ENCODE measurements around the gene NEXMIF.
"Not testable (repeated sequence)": the region's sequence is repeated elsewhere in the genome, so short reads cannot be mapped to it uniquely, and the experiment has no call there.

The NEXMIF gene

DNA sequence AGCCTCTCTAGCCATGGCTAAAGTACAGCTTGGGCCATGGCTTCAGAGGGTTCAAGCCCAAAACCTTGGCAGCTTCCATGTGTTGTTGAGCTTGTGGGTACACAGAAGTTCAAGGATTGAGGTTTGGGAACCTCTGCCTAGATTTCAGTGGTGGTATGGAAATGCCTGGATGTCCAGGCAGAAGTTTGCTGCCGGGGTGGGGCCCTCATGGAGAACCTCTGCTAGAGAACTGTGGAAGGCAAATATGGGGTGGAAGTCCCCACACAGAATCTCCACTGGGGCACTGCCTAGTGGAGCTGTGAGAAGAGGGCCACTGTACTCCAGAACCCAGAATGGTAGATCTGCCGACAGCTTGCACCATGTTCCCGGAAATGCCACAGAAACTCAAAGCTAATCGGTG lies 59.5 kb downstream of the NEXMIF start:
- Histone ChIP-seq H3K4me1 (no peaks in the 10 kb centered on the region), H3K9ac (no peak overlapping the region), H3K9me3 (ENCODE audit: control insufficient read depth, low read length) (no peaks in the 10 kb centered on the region), H3K27ac (no peak overlapping the region), H3K27me3 (ENCODE audit: control insufficient read depth, insufficient read depth, low read length) (no peaks in the 10 kb centered on the region), H3K79me2 (no peaks in the 10 kb centered on the region), H2AFZ (no peak overlapping the region), H3K4me2 (ENCODE audit: low read length) (no peak overlapping the region), H3K4me3 (ENCODE audit: low read depth, low read length) (no peak overlapping the region), H3K36me3 (ENCODE audit: control insufficient read depth, insufficient read depth, low read length) (no peaks in the 10 kb centered on the region)
- TF ChIP-seq, protein P1, sequence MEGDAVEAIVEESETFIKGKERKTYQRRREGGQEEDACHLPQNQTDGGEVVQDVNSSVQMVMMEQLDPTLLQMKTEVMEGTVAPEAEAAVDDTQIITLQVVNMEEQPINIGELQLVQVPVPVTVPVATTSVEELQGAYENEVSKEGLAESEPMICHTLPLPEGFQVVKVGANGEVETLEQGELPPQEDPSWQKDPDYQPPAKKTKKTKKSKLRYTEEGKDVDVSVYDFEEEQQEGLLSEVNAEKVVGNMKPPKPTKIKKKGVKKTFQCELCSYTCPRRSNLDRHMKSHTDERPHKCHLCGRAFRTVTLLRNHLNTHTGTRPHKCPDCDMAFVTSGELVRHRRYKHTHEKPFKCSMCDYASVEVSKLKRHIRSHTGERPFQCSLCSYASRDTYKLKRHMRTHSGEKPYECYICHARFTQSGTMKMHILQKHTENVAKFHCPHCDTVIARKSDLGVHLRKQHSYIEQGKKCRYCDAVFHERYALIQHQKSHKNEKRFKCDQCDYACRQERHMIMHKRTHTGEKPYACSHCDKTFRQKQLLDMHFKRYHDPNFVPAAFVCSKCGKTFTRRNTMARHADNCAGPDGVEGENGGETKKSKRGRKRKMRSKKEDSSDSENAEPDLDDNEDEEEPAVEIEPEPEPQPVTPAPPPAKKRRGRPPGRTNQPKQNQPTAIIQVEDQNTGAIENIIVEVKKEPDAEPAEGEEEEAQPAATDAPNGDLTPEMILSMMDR (IDR thresholded peaks at IDR 0.05) = no peak

DNA sequence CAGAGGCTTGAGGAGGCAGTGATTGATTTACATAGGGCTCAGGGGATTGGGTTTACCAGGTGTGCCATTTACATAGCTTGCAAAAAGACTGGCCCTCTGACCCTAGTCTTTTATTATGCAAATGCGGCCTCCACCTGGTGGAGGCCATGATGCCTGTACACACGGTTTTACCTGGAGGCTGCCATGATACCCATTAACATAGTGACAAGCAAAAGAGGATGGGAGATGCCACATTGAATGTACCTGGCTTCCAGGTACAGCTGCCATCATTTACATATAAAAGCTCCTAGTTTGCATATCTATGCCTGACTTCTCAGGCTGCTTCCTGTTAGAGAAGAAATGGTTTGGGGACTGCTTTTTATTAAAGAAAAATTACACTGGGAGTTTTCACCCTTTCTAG lies 72.0 kb downstream of the NEXMIF start:
- Histone ChIP-seq H3K4me2 (ENCODE audit: low read length) (no peak overlapping the region), H3K27ac (no peak overlapping the region), H3K79me2 (no peaks in the 10 kb centered on the region), H2AFZ (no peak overlapping the region), H3K27me3 (ENCODE audit: control insufficient read depth, insufficient read depth, low read length) (no peaks in the 10 kb centered on the region), H3K4me1 (no peaks in the 10 kb centered on the region), H3K4me3 (ENCODE audit: low read depth, low read length) (no peak overlapping the region), H3K9ac (no peak overlapping the region), H3K36me3 (ENCODE audit: control insufficient read depth, insufficient read depth, low read length) (no peaks in the 10 kb centered on the region), H3K9me3 (ENCODE audit: control insufficient read depth, low read length) (no peaks in the 10 kb centered on the region)
- TF ChIP-seq, protein P1 (IDR thresholded peaks at IDR 0.05) = no peak

DNA sequence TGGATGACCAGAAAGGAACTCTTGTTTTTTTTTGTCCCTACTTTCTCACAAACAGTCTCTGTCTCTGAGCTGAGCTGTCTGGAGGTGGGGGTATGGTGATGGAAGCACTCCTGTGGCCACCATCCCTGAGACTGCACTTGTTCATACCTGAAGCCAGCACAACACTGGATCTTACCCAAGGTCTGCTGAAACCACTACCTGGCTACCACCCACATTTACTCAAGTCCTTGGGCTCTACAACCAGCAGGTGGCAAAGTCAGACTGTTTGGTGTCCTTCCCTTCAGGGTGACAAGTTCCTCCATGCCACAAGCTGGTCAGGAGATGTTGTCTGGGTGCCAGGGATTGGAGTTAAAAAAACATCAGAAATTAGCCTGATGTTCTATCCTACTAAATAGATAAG lies 89.7 kb downstream of the NEXMIF start:
- H3K9ac ChIP-seq = no peak overlapping the region
- H3K27ac ChIP-seq = no peak overlapping the region
- no peaks in the 10 kb centered on the region for H3K27me3 ChIP-seq (ENCODE audit: control insufficient read depth, insufficient read depth, low read length)
- H3K4me1 ChIP-seq = no peaks in the 10 kb centered on the region
- H3K4me3 ChIP-seq (ENCODE audit: low read depth, low read length) = no peak overlapping the region
- H2AFZ ChIP-seq = no peak overlapping the region
- H3K79me2 ChIP-seq = no peaks in the 10 kb centered on the region
- no peak overlapping the region for H3K4me2 ChIP-seq (ENCODE audit: low read length)
- TF ChIP-seq, protein P1 (IDR thresholded peaks at IDR 0.05) = no peak
- no peaks in the 10 kb centered on the region for H3K36me3 ChIP-seq (ENCODE audit: control insufficient read depth, insufficient read depth, low read length)
- no peaks in the 10 kb centered on the region for H3K9me3 ChIP-seq (ENCODE audit: control insufficient read depth, low read length)

DNA sequence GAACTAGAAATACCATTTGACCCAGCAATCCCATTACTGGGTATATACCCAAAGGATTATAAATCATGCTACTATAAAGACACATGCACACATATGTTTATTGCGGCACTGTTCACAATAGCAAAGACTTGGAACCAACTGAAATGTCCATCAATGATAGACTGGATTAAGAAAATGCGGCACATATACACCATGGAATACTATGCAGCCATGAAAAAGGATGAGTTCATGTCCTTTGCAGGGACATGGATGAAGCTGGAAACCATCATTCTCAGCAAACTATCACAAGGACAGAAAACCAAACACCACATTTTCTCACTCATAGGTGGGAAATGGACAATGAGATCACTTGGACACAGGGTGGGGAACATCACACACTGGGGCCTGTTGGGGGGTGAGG lies 105.5 kb downstream of the NEXMIF start:
- H2AFZ ChIP-seq; H3K27me3 ChIP-seq (ENCODE audit: control insufficient read depth, insufficient read depth, low read length); H3K4me2 ChIP-seq (ENCODE audit: low read length); H3K36me3 ChIP-seq (ENCODE audit: control insufficient read depth, insufficient read depth, low read length); H3K9ac ChIP-seq; H3K27ac ChIP-seq; H3K9me3 ChIP-seq (ENCODE audit: control insufficient read depth, low read length); H3K4me3 ChIP-seq (ENCODE audit: low read depth, low read length); H3K4me1 ChIP-seq; H3K79me2 ChIP-seq: not testable (repeated sequence)

DNA sequence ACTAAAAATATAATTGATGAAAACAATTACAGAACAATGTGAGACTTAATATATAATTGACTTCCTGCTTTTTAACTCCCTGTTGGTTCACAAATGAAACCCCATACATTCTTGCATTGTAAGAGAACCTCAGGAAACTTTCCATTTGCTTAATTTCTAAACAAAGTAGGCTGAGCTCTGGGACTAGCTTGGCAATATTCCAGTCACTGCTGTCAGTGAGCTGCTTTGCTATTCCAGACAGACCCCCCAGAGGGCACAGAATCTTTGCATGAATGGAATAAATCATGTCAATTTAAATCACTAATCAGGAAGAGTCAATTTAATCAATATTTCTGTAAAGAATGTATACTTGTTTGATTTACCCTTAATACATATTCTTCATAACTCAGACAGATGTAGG lies 110.6 kb downstream of the NEXMIF start:
- no peaks in the 10 kb centered on the region for H3K9me3 ChIP-seq (ENCODE audit: control insufficient read depth, low read length)
- H3K9ac ChIP-seq = no peak overlapping the region
- TF ChIP-seq, protein P1 (IDR thresholded peaks at IDR 0.05) = no peak
- H3K27ac ChIP-seq = no peak overlapping the region
- H3K4me3 ChIP-seq (ENCODE audit: low read depth, low read length) = no peak overlapping the region
- no peak overlapping the region for H3K4me2 ChIP-seq (ENCODE audit: low read length)
- no peaks in the 10 kb centered on the region for H3K4me1 ChIP-seq
- no peak overlapping the region for H2AFZ ChIP-seq
- H3K36me3 ChIP-seq (ENCODE audit: control insufficient read depth, insufficient read depth, low read length) = no peaks in the 10 kb centered on the region
- no peaks in the 10 kb centered on the region for H3K79me2 ChIP-seq
- H3K27me3 ChIP-seq (ENCODE audit: control insufficient read depth, insufficient read depth, low read length) = no peaks in the 10 kb centered on the region
